Smooth muscle cell (in vitro differentiated cells): ENCODE measurements around the gene INPP4B. TPM values are rescaled to one million over a fixed set of nuclear protein-coding genes. Genes with fewer than 3 reads are reported as not detected.

Experiments
- DNase-seq: peaks from one replicate; lab custom pipeline; 2025; ENCODE audit not compliant: unreplicated experiment; lab: John Stamatoyannopoulos, UW
- H2AFZ ChIP-seq: fragments of 200-600 bp; sonication (generic); 2 replicates; pipeline ENCODE4 v1.6.0; 2016; ENCODE audit warnings: antibody characterized with exemption, low read depth, mild to moderate bottlenecking
- H3F3A ChIP-seq: fragments of 200-600 bp; sonication (generic); 2 replicates; pipeline ENCODE4 v1.6.0; 2017; ENCODE audit warnings: antibody characterized with exemption, low read depth
- H3K27ac ChIP-seq: fragments of 200-600 bp; sonication (generic); 2 replicates; pipeline ENCODE4 v1.5.1; 2016; ENCODE audit warnings: low read depth, mild to moderate bottlenecking
- H3K27me3 ChIP-seq: fragments of 200-600 bp; sonication (generic); 2 replicates; pipeline ENCODE4 v1.6.1; 2016; ENCODE audit warnings: low read depth, mild to moderate bottlenecking
- H3K36me3 ChIP-seq: fragments of 200-600 bp; sonication (generic); 2 replicates; pipeline ENCODE4 v1.5.1; 2016; ENCODE audit warnings: low read depth
- H3K4me1 ChIP-seq: fragments of 200-600 bp; sonication (generic); 2 replicates; pipeline ENCODE4 v1.5.1; 2016; ENCODE audit warnings: low read depth
- H3K4me2 ChIP-seq: fragments of 200-600 bp; sonication (generic); 2 replicates; pipeline ENCODE4 v1.6.0; 2016; ENCODE audit warnings: mild to moderate bottlenecking
- H3K4me3 ChIP-seq: fragments of 200-600 bp; sonication (generic); 2 replicates; pipeline ENCODE4 v1.5.1; 2016; ENCODE audit warnings: mild to moderate bottlenecking
- H3K79me2 ChIP-seq: fragments of 200-600 bp; sonication (generic); 2 replicates; pipeline ENCODE4 v1.6.0; 2016; ENCODE audit warnings: low read depth, mild to moderate bottlenecking
- H3K9ac ChIP-seq: fragments of 200-600 bp; sonication (generic); 2 replicates; pipeline ENCODE4 v1.6.0; 2016; ENCODE audit warnings: low read depth
- H3K9me3 ChIP-seq: fragments of 200-600 bp; sonication (generic); replicated peaks from 2 replicates; pipeline ENCODE4 v1.5.1; 2016; ENCODE audit warnings: low read depth
- H4K20me1 ChIP-seq: fragments of 200-600 bp; sonication (generic); 2 replicates; pipeline ENCODE4 v1.6.0; 2016; ENCODE audit warnings: low read depth
- CTCF ChIP-seq: fragments of 200-600 bp; sonication (generic); IDR thresholded peaks from 2 replicates; pipeline ENCODE4 v1.5.1; 2017; ENCODE audit warnings: borderline replicate concordance, mild to moderate bottlenecking, antibody characterized with exemption; ENCODE audit not compliant: insufficient read depth, poor library complexity, severe bottlenecking
- WGBS: methylation state at CpG from one replicate; pipeline ENCODE4 v1.1.7; 2016; ENCODE audit warnings: low lambda C conversion rate; 5-methylcytosine and 5-hydroxymethylcytosine counted together
- polyA plus RNA-seq: library from polyadenylated mRNA; unstranded; fragments of >200 nt; fragmentation: Nextera tagmentation; extraction: Ambion mirVana; gene quantifications from 2 replicates; pipeline ENCODE4 v1.2.1, GENCODE V29; 2016
- total RNA-seq: library from RNA; depleted of rRNA; stranded (reverse); fragments of >200 nt; gene quantifications from 2 replicates; pipeline ENCODE4 v1.2.3, GENCODE V29; 2014

The INPP4B gene
- total and polyA plus RNA-seq, 2 experiments from 2014 or later = 2.0 to 10.9 TPM

- WGBS = 95% methylated on average over 4 of the region's 4 CpGs
- H3K4me3 ChIP-seq = no peak overlapping the region
- no peaks in the 10 kb centered on the region for H3K27me3 ChIP-seq
- no peak for TF ChIP-seq CTCF
- H3K9me3 ChIP-seq = no peaks in the 10 kb centered on the region
- H2AFZ ChIP-seq = no peak overlapping the region
- no peaks in the 10 kb centered on the region for H3K79me2 ChIP-seq
- no peaks in the 10 kb centered on the region for H4K20me1 ChIP-seq
- H3F3A ChIP-seq = no peaks in the 10 kb centered on the region
- no peak overlapping the region for H3K9ac ChIP-seq
- H3K4me2 ChIP-seq = no peak overlapping the region
- H3K4me1 ChIP-seq = no peaks in the 10 kb centered on the region
- no peak for DNase-seq
- no peaks in the 10 kb centered on the region for H3K36me3 ChIP-seq
- no peak overlapping the region for H3K27ac ChIP-seq
Measured at GRCh38 chr4:142777045-142777743, 68.9 kb downstream of the INPP4B start.

GRCh38 chr4:142776026-142776425 lies 70.1 kb downstream of the INPP4B start:
- H3K4me2 ChIP-seq = no peak overlapping the region
- WGBS = 95% methylated on average over 2 of the region's 2 CpGs
- no peaks in the 10 kb centered on the region for H4K20me1 ChIP-seq
- no peaks in the 10 kb centered on the region for H3F3A ChIP-seq
- H3K27ac ChIP-seq = no peak overlapping the region
- DNase-seq = no peak
- no peak overlapping the region for H3K9ac ChIP-seq
- no peak for TF ChIP-seq CTCF
- no peaks in the 10 kb centered on the region for H3K79me2 ChIP-seq
- no peak overlapping the region for H2AFZ ChIP-seq
- no peaks in the 10 kb centered on the region for H3K9me3 ChIP-seq
- no peaks in the 10 kb centered on the region for H3K36me3 ChIP-seq
- H3K4me3 ChIP-seq = no peak overlapping the region
- H3K4me1 ChIP-seq = no peaks in the 10 kb centered on the region
- H3K27me3 ChIP-seq = no peaks in the 10 kb centered on the region

- Histone ChIP-seq H4K20me1 (no peaks in the 10 kb centered on the region), H3K27ac (no peak overlapping the region), H3K9me3 (no peaks in the 10 kb centered on the region), H3K36me3 (no peaks in the 10 kb centered on the region), H3K4me1 (no peaks in the 10 kb centered on the region), H3K79me2 (no peaks in the 10 kb centered on the region), H3F3A (no peaks in the 10 kb centered on the region), H3K9ac (no peak overlapping the region), H3K4me3 (no peak overlapping the region), H3K27me3 (no peaks in the 10 kb centered on the region), H3K4me2 (no peak overlapping the region), H2AFZ (no peak overlapping the region)
- 99% methylated on average over 2 of the region's 2 CpGs for WGBS
- TF ChIP-seq CTCF = no peak
- no peak for DNase-seq
Measured at GRCh38 chr4:142773505-142773904, 72.6 kb downstream of the INPP4B start.

GRCh38 chr4:142762280-142762679 lies 83.8 kb downstream of the INPP4B start:
- no peak overlapping the region for H3K9ac ChIP-seq
- no peak for TF ChIP-seq CTCF
- no peak overlapping the region for H3K4me2 ChIP-seq
- H4K20me1 ChIP-seq = no peaks in the 10 kb centered on the region
- H3F3A ChIP-seq = no peaks in the 10 kb centered on the region
- no peak overlapping the region for H3K27ac ChIP-seq
- H3K4me3 ChIP-seq = no peak overlapping the region
- no peaks in the 10 kb centered on the region for H3K27me3 ChIP-seq
- 95% methylated on average over 2 of the region's 2 CpGs for WGBS
- H3K79me2 ChIP-seq = no peaks in the 10 kb centered on the region
- no peak overlapping the region for H2AFZ ChIP-seq
- H3K36me3 ChIP-seq = no peaks in the 10 kb centered on the region
- no peak for DNase-seq
- no peaks in the 10 kb centered on the region for H3K4me1 ChIP-seq
- H3K9me3 ChIP-seq = no peaks in the 10 kb centered on the region
